GM13977 (cell line): ENCODE results near the gene AQP6.

Experiments
- DNase-seq: peaks from one replicate; pipeline ENCODE4 v3.0.0; 2012; ENCODE audit warnings: low spot score
- in situ Hi-C: fragments of 300-500 bp; cut with MboI; formaldehyde crosslinking; loops from one replicate; pipeline ENCODE4 v1.12.0; 2022; ENCODE audit warnings: low sequenced_read_pairs, low pct_unique_long_range_greater_than_20kb, mixed read lengths, inconsistent platforms; ENCODE audit not compliant: unreplicated experiment
- TF ChIP-seq, protein P1 (sequence below): IDR thresholded peaks from 2 replicates; pipeline ENCODE4 v1.5.1; 2012; ENCODE audit warnings: mild to moderate bottlenecking, control low read depth; ENCODE audit not compliant: insufficient read depth; ENCODE audit errors: extremely low read depth, missing control alignments

Gene AQP6

DNA sequence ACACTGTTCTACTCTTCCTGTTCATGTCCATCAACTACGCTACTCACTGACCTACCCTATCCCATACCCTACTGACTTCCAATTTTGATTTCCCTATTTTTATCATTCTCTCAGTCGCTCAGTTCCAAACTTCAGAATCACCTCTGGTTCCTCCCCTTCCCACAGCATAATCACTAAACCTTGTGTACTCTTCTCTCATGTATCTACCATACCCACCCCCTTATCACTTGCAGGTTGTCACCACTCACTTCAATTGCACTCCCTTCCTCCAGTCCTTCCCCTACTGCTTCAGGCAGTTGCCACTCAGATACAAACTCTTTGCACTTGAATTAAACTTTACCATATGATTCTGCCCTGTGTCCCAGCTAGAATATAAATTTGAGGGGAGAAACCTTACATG is 46.2 kb downstream of the AQP6 start:
- TF ChIP-seq, protein P1, sequence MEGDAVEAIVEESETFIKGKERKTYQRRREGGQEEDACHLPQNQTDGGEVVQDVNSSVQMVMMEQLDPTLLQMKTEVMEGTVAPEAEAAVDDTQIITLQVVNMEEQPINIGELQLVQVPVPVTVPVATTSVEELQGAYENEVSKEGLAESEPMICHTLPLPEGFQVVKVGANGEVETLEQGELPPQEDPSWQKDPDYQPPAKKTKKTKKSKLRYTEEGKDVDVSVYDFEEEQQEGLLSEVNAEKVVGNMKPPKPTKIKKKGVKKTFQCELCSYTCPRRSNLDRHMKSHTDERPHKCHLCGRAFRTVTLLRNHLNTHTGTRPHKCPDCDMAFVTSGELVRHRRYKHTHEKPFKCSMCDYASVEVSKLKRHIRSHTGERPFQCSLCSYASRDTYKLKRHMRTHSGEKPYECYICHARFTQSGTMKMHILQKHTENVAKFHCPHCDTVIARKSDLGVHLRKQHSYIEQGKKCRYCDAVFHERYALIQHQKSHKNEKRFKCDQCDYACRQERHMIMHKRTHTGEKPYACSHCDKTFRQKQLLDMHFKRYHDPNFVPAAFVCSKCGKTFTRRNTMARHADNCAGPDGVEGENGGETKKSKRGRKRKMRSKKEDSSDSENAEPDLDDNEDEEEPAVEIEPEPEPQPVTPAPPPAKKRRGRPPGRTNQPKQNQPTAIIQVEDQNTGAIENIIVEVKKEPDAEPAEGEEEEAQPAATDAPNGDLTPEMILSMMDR: no peak
- no peak for DNase-seq
- in situ Hi-C loops: no loop called here

DNA sequence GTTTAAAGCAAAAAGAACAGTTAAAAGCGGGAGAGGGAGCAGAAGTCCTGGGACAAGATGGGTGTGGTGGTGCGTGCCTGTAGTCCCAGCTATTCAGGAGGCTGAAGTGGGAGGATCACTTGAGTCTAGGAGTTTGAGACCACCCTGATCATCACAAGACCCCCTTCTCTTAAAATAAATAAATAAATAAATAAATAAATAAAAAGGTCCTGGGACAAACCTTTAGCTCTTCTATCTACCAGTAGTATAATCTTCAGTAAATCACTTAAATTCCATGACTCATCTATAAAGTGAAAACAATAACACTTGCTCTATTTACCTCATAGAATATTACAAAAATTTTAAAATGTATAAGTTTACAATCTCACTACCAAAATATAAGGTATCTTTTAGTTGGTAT is 46.8 kb downstream of the AQP6 start:
- no peak for DNase-seq
- TF ChIP-seq, protein P1: no peak
- in situ Hi-C loops: no loop called here

DNA sequence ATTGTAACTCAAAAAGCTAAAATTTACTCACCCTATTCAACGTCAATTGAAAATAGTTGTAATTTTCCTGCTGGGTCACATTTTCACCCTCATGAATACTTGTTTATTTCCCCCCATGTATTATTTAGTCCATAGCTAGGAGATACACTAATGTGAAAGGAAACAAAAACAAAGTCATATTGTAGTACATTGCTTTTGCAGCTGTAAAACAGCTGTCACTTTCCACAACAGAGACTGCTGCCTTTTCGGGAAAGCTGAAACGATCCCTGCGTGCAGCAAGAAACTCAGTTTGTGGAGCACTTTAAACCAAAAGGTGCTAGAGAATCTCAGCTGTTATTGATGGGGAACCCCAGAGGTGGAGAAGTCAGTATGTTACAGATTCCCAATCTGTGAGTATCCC is 48.3 kb downstream of the AQP6 start:
- DNase-seq: no peak
- in situ Hi-C loops: no loop called here
- TF ChIP-seq, protein P1: no peak

DNA sequence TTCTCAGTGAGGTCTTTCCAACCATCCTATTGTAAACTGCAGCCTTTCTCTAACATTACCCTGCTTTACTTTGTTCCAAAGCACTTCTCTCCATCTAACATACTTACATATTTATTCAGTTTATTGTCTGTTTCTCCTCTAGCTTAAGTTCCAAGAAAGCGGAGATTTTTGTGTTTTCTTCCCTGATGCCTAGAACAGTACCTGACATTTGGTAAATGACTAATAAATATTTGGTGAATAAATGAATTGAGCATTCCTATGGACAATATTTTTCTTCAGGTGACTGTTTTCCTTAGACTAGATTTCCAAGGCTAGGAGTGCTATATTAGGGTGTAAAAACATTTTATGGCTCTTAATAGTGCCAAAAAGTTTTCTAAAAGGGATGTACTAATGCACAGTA is 50.2 kb downstream of the AQP6 start:
- DNase-seq: no peak
- TF ChIP-seq, protein P1: no peak
- in situ Hi-C loops: no loop called here

DNA sequence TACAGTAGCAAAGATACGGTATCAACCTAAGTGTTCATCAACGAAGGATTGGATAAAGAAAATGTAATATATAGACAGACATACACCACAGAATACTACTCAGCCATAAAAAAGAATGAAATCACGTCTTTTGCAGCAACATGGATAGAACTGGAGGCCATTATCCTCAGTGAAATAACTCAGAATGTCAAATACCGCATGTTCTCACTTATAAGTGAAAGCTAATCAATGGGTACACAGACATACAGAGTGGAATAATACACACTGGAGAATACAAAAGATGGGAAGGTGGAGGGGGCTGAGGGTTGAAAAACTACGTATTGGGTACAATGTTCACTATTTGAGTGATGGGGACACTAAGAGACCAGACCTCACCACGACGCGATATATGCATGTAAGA is 51.5 kb downstream of the AQP6 start:
- no peak for DNase-seq
- TF ChIP-seq, protein P1: no peak
- in situ Hi-C loops: no loop called here

DNA sequence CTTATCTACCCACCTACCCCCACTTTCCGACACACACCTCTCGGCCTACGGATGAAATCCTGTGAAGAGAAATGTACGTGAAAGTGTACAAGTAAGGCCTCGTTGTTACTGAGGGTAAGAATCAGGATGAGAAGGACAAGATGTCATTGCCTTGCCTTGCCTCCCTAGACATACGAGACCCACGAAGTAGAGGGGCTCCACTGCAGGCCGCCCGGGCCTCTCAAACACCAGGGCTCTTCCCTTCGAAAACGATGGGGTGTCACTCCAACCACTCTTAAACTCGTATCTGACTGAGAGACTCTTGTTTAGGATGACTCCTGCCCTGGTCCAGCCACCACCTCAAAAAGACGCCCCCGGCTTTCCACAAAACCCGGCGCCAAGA is 52.0 kb downstream of the AQP6 start:
- no peak for DNase-seq
- in situ Hi-C loops: no loop called here
- TF ChIP-seq, protein P1: no peak
